ENCODE measurements around the gene TTBK2.

- TF ChIP-seq POLR2AphosphoS5 (IDR thresholded peaks at IDR 0.05) (no peak), REST (IDR thresholded peaks at IDR 0.05; ENCODE audit: borderline replicate concordance) (no peak), CTCF (IDR thresholded peaks at IDR 0.05; ENCODE audit: poor library complexity, severe bottlenecking) (no peak), MXI1 (conservative IDR thresholded peaks at IDR 0.05; ENCODE audit: poor library complexity, severe bottlenecking) (no peak), EP300 (conservative IDR thresholded peaks at IDR 0.05; ENCODE audit: poor library complexity, severe bottlenecking) (no peak), RAD21 (conservative IDR thresholded peaks at IDR 0.05) (no peak), TAF1 (IDR thresholded peaks at IDR 0.05; ENCODE audit: low read depth) (no peak)
Observed at GRCh38 chr15:42908538-42908937, 12.0 kb downstream of the TTBK2 start.
